GM19463 (cell line): ENCODE data around the gene DNTT.
"Not testable (repeated sequence)": the region's sequence is repeated elsewhere in the genome, so short reads cannot be mapped to it uniquely, and the experiment has no call there.

Source experiments
- ATAC-seq: cut with Tn5 transposase; IDR thresholded peaks from one replicate; pipeline ENCODE4 v1.9.1; 2021; ENCODE audit warnings: mild to moderate bottlenecking, moderate library complexity; ENCODE audit not compliant: unreplicated experiment

Gene DNTT

DNA sequence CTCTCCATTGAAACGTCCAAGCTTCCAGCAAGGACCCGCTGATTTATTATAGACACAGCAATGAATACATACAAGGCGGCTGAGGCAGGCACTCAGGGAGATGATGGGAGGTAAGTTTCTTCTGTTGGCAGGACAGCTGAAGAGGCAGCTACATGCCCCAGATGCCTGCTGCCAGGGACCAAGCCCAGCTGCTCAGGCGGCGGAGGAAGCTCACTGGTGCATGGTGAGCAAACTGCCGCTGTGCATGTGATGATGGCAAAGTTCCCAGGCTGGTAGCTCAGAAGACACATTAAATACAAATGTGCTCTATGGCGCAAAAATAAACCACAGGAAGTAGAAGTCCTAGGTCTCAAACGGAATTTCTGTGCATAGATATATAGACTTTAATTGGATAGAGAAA is 2.3 kb downstream of the DNTT start:
- ATAC-seq, result peak; percentile 61

DNA sequence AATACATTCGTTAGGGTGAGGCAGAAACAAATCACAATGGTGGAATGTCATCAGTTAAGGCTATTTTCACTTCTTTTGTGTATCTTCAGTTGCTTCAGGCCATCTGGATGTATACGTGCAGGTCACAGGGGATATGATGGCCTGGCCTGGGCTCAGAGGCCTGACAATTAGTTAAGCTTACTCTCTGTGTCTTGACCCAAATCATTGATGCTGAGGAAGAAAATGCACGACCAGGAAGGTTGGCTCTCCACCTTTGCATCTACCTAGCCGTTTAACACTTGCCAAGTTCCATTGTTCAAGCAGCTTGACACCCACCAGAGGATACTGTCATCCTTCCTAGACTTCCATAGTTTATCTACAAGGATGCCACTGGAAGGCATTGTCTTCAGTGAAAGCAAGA is 4.6 kb downstream of the DNTT start:
- ATAC-seq, result not testable (repeated sequence)

DNA sequence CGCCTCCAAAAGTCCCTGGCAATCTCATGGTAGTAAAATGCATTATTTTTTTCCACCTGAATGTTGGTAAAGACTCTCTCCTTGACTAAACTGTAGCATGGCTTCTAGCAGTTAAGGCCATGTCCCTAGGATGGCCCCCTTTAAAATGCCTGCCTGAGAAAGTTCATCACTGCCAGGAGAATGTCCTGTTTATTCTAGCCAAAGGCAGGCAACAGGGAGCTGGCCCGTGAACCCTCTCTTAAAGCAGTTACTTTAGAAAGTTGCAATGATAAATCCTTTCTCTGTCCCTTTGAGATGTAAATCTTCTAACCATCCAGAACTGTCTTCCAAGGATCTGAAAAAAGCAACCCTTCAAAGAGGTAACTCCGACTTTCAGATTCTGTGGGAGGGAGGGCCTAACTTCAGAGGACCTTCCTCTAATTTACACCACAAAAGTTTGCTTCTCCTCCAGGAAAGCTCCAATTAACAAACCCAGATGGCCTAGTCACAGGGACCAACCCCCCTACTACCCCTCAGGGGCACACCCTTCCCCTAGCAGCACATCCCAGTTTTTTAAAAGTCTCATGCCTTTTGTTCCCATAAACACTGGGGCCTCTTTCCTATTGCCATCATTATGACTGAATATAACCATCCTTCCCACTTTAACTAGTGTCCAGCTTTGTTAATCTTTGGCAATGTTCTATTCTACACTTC is 5.5 kb downstream of the DNTT start:
- ATAC-seq, result no peak

- no peak for ATAC-seq
Measured at GRCh38 chr10:96310321-96310669, 6.1 kb downstream of the DNTT start.

GRCh38 chr10:96311180-96311715 is 7.0 kb downstream of the DNTT start:
- ATAC-seq, result no peak

DNA sequence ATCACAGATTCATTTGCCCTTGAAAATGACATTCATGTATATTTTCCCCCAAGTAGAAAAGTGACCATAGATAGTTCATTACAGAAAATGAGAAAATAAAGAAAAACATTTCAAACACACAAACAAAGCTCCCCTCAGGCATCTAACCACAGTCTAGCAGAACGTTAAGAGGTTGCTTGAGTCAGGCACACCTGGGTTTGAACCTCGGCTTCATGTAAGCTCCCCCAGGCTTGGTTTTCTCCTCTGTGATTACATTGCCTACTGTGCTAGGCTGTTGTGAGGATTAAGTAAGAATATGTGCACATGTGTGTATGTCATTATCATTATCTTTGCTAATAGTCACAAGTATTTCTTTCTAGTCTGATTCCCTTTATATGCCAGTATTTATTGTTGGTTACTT is 9.1 kb downstream of the DNTT start:
- ATAC-seq, result no peak

DNA sequence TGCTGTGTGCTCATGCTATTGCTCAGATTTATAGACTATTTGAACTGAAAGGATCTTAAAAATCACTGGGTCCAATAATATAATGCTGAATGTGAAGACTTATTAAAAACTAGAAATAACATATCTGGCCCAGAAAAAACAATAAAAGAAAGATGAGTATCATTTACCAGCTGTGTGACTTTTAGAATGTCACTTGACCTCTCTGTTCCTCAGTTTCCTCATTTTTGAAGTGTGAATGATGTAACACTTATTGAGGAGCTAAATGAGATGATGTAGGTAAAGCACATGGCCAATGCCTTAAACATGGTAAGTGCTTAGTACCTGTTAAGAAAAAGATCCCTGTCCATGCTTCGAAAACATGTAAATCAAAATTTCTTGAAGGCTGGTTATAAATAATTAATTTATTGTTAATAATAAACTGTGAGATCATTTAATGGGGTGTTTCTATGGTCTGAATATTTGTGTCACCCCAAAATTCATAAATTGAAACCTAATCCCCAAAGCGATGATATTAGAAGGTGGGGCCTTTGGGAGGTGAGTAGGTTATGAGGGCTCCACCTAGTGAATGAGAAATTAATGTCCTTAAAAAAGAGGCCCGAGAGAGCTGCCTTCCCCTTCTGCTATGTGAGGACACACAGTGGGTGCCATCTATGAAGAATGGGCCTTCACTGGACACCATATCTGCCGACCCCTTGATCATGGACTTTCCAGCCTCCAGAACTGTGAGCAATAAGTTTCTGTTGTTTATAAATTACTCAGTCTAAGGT is 13.0 kb downstream of the DNTT start:
- ATAC-seq, result no peak

DNA sequence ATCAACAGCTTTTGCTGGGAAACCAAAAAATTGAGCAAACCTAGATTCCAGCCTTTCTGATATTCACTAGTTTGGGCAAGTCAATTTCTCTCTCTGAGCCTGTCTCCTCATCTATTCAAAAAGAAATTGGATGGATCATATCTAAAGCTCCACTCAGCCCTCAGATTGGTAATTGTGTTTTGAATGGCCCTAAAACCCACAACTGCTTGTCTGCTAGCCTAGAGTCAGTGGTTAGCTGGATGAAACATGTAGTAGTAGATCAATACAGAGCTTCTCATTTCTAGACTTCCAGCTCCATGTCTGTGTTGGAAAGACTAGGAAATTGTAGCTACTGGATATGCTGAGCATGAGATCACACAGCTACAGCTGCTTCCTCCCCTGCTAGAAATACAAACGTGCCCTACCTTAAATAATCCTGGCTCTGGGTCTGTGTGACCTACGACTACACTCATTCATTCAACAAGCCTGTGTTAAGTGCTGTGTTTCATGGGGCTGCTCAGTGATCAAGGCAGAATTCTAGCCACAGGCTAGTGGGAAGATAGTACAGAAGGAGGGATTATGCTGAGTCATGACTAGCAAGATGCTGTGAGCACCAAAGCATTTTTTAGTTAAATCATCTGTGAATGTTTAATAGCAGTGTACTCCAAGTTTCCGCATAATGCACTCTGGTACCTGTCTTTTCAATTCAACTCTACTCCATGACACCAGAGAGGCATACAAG is 15.7 kb downstream of the DNTT start:
- ATAC-seq, result no peak

DNA sequence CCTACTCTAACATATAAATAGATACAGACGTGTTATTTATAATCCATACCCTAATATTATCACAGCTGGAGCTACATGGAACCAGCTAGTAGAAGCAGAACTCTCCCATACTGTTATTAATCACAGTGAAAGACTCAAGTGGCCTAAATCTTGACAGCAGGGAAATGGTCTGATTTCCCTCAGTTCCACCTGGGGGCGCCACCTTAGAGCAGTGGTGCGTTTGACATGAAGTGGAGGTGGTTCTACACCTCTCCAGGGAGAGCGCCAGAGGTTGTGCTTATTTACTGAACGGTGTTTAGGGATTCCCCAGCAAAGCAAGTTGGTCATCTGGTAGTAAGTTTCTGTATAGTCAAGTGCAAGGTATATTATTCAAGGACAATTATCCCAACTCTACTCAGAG is 17.6 kb downstream of the DNTT start:
- ATAC-seq, result no peak

DNA sequence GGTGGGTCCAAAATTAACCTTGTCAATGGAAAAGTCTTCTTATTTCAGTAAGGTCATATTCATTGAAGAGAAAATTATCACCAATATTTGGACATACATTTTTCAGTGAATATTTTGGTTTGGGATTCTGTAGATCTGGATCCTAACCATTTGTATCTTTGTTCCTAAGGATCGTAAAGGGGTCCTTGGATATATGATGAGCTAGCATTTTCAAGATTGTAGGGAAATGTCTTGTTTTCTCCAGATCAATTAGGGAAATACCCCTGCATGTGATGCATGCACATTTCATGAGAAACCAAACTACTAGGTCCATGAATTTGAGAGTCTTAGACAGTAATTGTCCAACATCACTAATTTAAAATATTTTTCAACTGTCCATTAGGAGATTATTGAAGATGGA is 18.0 kb downstream of the DNTT start:
- no peak for ATAC-seq

DNA sequence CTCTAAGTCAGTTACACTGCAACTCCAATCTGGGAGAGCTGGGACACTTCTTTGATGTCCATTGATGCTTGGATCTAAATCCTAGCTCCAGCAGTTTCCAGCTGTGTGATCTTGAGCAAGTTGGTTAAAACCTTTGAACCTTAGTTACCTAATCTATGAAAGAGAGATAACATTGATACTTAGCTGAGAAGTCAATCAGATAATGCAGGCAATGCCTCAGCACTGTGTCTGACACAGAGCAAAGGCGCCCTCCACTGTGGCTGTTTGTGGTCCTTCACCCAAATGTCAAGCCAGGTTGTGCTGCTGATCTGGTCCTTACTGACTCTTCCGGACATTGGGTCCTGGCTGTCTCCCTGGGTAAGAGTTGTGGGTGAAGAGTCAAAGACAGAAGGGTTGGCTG is 20.2 kb downstream of the DNTT start:
- ATAC-seq, result no peak

DNA sequence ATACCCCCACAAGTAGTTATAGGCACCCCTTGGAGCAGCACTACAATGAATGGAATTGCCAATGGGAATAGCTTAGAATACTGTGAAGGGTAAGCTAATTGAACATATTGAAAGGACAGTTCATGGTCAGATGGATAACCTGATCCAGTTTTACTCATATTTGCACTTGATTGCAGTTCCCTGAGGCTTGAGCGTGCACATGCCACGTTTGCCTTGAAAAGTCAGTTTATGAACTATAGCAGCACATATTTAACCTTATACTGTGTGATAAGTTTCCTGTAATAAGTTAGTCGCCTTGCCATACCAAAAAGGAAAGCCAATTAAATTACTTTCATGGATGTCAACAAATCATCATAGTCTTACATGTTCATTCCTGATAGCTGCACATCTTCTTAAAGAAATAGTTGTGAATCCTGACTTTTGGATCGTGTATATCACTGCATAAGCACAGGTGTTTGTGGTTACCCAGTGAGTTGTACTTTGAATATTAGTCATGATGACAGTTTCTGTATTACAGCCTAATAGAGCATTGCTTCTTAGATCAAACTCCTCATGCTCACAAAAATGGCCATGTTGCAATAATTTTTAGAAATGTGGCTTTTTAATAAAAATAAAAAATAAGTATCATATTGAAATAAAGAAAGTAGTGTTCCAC is 21.6 kb downstream of the DNTT start:
- ATAC-seq, result peak; percentile 97

- ATAC-seq, result no peak
Measured at GRCh38 chr10:96327462-96327861, 23.2 kb downstream of the DNTT start.

DNA sequence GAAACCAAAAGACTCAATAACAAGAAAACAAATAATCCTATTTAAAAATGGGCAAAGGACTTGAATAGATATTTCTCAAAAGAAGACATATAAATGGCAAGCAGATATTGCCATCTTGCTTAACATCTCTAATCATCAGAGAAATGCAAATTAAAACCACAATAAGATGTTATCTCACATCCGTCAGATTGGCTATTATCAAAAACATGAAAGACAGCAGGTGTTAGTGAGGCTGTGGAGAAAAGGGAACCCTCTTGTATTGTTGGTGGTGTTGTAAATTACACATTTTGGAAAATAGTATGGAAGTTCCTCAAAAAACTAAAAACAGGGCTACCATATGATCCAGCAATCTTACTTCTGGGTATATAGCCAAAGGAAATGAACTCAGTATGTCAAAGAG is 28.9 kb downstream of the DNTT start:
- ATAC-seq, result no peak

- no peak for ATAC-seq
Measured at GRCh38 chr10:96334616-96335526, 30.6 kb downstream of the DNTT start.

DNA sequence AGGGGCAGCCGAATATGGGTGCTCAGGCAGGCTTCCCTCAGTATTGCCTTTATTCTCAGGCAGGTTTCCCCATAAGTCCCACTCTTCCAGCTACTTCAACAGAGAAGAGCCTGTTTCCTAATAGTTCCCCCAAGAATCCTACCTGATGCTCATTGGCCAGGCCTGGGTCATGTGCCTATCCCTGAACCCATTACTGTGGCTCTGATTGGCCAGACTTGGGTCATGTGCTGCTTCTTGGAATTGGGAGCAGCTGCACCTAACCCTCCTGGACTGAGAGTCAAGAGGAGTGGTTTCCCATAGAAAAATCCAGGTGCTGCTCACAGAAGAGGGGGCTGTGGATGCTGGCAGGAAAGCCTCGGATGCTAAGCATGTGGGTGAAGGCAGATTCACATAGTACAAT is 32.9 kb downstream of the DNTT start:
- ATAC-seq, result no peak

- ATAC-seq, result no peak
Measured at GRCh38 chr10:96338279-96338925, 34.2 kb downstream of the DNTT start.

DNA sequence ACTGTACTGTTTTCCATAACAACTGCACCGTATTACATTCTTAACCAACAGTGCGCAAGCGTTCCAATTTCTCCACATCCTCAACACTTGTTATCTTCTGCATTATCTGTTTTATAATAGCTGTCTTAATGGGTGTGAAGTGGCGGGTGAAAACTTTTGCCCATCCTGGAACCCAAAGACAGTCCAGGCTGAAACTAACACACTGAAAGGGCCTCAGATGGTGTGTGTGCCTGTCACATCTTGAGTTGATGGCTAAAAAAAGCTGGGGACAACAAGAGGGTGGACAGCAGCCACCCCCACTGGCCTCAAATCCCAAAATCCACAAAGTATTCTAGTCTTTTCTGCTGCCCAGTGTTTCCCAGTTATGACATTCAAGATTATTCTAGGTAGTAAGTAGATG is 35.1 kb downstream of the DNTT start:
- ATAC-seq, result no peak

GRCh38 chr10:96339956-96340904 is 36.0 kb downstream of the DNTT start:
- no peak for ATAC-seq
